GM23338 (cell line): ENCODE measurements around the gene LSM12. TPM values are rescaled to one million over a fixed set of nuclear protein-coding genes. Genes with fewer than 3 reads are reported as not detected.

Experiments
- ATAC-seq: fragments of 200-7000 bp; cut with Tn5 transposase; 3 replicates; pipeline ENCODE4 v1.9.1; 2020
- DNase-seq: peaks from one replicate; pipeline ENCODE4 v3.0.0-alpha.2; 2015; ENCODE audit warnings: low spot score
- H2AFZ ChIP-seq: fragments of 200-600 bp; sonication (generic); 2 replicates; pipeline ENCODE4 v1.8.0; 2016; ENCODE audit warnings: antibody characterized with exemption, mild to moderate bottlenecking, moderate library complexity
- H3F3A ChIP-seq: fragments of 200-600 bp; sonication (generic); replicated peaks from 2 replicates; pipeline ENCODE4 v1.8.0; 2017; ENCODE audit warnings: antibody characterized with exemption, mixed run types, low read depth
- H3K27ac ChIP-seq: fragments of 200-600 bp; sonication (generic); 2 replicates; pipeline ENCODE4 v1.6.1; 2016; ENCODE audit warnings: low read depth
- H3K27me3 ChIP-seq: fragments of 200-600 bp; sonication (generic); 2 replicates; pipeline ENCODE4 v1.8.0; 2016; ENCODE audit warnings: mild to moderate bottlenecking, mixed run types, moderate library complexity; ENCODE audit not compliant: insufficient read depth
- H3K36me3 ChIP-seq: fragments of 200-600 bp; sonication (generic); 2 replicates; pipeline ENCODE4 v1.8.0; 2016; ENCODE audit warnings: mild to moderate bottlenecking; ENCODE audit not compliant: insufficient read depth
- H3K4me1 ChIP-seq: fragments of 200-600 bp; sonication (generic); 2 replicates; pipeline ENCODE4 v1.8.0; 2016; ENCODE audit warnings: mild to moderate bottlenecking, moderate library complexity; ENCODE audit not compliant: insufficient read depth
- H3K4me2 ChIP-seq: fragments of 200-600 bp; sonication (generic); 2 replicates; pipeline ENCODE4 v1.7.1; 2017; ENCODE audit warnings: mixed run types
- H3K4me3 ChIP-seq: fragments of 200-600 bp; sonication (generic); 2 replicates; pipeline ENCODE4 v1.6.1; 2016; ENCODE audit warnings: mixed run types
- H3K79me2 ChIP-seq: fragments of 200-600 bp; sonication (generic); replicated peaks from 2 replicates; pipeline ENCODE4 v1.8.0; 2017; ENCODE audit warnings: mild to moderate bottlenecking; ENCODE audit not compliant: insufficient read depth
- H3K9me2 ChIP-seq: fragments of 200-600 bp; sonication (generic); 2 replicates; pipeline ENCODE4 v1.8.0; 2017; ENCODE audit not compliant: insufficient read depth
- H4K20me1 ChIP-seq: fragments of 200-600 bp; sonication (generic); replicated peaks from 2 replicates; pipeline ENCODE4 v1.8.0; 2017; ENCODE audit warnings: mild to moderate bottlenecking; ENCODE audit not compliant: insufficient read depth
- H3K27ac Mint-ChIP-seq: 2 replicates; pipeline ENCODE4 v1.8.0; 2020; ENCODE audit warnings: inconsistent platforms, mild to moderate bottlenecking, moderate library complexity, mixed read lengths
- H3K27me3 Mint-ChIP-seq: 3 replicates; pipeline ENCODE4 v1.8.0; 2022; ENCODE audit warnings: low read depth, mild to moderate bottlenecking, moderate library complexity, mixed read lengths, inconsistent platforms; ENCODE audit not compliant: insufficient read depth, poor library complexity
- H3K36me3 Mint-ChIP-seq: 3 replicates; pipeline ENCODE4 v1.8.0; 2021; ENCODE audit warnings: low read depth, mild to moderate bottlenecking, inconsistent platforms, moderate library complexity, mixed read lengths
- H3K4me1 Mint-ChIP-seq: 3 replicates; pipeline ENCODE4 v1.8.0; 2020; ENCODE audit warnings: mild to moderate bottlenecking, inconsistent platforms, mixed read lengths
- H3K4me3 Mint-ChIP-seq: 3 replicates; pipeline ENCODE4 v1.8.0; 2021; ENCODE audit warnings: moderate library complexity, mild to moderate bottlenecking, inconsistent platforms, mixed read lengths
- H3K9me3 Mint-ChIP-seq: 3 replicates; pipeline ENCODE4 v1.8.0; 2020; ENCODE audit warnings: moderate library complexity, mild to moderate bottlenecking, inconsistent platforms, mixed read lengths
- POLR2AphosphoS5 ChIP-seq: IDR thresholded peaks from 2 replicates; pipeline ENCODE4 v1.6.1; 2016; ENCODE audit warnings: antibody characterized with exemption, low read depth
- STAT1 ChIP-seq: IDR thresholded peaks from one replicate; pipeline ENCODE4 v1.6.1; 2016; ENCODE audit warnings: antibody characterized with exemption; ENCODE audit not compliant: unreplicated experiment
- polyA plus RNA-seq: library from polyadenylated mRNA; unstranded; fragments of >200 nt; fragmentation: Nextera tagmentation; extraction: Ambion mirVana; gene quantifications from 2 replicates; pipeline ENCODE4 v1.2.1, GENCODE V29; 2016
- total RNA-seq: library from RNA; depleted of rRNA; stranded (reverse); fragments of >200 nt; shearing (Covaris generic); gene quantifications from 2 replicates; pipeline ENCODE4 v1.2.3, GENCODE V29; 2014
- TF ChIP-seq, protein P1 (sequence below): IDR thresholded peaks from one replicate; pipeline ENCODE4 v1.6.1; 2018; ENCODE audit warnings: antibody characterized with exemption; ENCODE audit not compliant: unreplicated experiment
- TF ChIP-seq, protein P2 (sequence below), 2 experiments: fragments of 200-600 bp in 1 of 2; sonication (generic) in 1 of 2; conservative IDR thresholded peaks; 2 replicates each; pipeline versions ENCODE4 v1.5.1 to v1.6.1; 2016 to 2017; ENCODE audit warnings: antibody characterized with exemption in 2 of 2, low read depth in 2 of 2, mild to moderate bottlenecking in 2 of 2, moderate library complexity in 1 of 2

LSM12 gene
- total and polyA plus RNA-seq, 2 experiments from 2014 or later, result 72.7 to 241 TPM

DNA sequence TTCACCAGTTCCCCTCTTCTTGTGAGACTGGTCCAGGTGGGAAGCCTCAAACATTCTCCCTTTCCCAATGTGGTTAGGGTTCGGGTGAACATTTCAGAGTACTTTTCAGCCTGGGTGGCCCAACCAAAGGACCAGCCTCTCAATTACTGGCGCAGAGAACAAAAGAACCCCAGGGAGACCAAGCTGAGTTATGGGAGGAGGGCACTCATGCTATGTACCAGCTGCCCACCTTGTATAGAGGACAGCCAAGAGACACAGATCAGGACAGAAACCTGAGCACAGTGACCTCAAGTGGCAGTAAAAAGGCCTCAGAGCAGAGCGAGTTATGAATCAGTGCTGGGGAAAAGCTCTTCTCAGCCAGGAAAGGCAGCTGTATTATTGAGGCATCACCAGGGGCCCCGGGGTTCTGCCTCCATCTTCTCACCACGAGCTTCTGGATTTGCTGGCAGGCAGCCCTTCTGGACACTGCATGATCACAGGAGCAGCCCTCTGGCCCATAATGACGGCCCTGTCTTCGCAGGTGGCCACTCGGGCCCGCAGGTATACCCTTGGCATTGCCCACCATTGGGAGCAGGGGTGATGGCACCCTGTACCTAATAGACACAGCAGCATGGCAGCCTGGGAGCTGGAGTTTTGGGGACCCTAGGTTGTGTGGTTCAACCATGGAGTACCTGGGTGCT, 7.9 kb upstream of the LSM12 start:
- H3K36me3 Mint-ChIP-seq, result peaks cover 59% of the 10 kb centered on the region
- no peak overlapping the region for H3K27ac Mint-ChIP-seq
- H2AFZ ChIP-seq, result no peak overlapping the region

DNA sequence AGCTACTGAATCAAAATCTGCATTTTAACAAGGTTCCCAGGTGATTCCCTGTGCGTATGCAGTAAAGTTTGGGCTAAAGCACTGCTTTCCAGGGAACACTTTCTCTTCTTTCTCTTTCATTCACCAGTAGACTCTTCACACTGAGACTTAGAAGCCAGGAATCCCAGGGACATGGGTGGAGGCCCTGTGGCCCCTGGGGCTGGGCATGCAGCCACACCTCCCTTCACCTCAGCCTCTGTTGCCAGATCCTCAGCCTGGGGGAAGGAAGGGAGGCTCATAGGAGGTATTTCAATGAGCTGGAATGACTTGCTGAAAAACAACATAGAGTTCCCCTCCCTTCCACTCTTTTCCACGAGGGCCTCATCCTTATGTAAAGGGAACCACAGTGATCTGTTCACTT, 5.3 kb upstream of the LSM12 start:
- no peaks in the 10 kb centered on the region for H3K27me3 Mint-ChIP-seq
- peak overlapping the region; percentile 76 for H3K27ac Mint-ChIP-seq
- Histone ChIP-seq H3K36me3 (peaks cover 9% of the 10 kb centered on the region; the same call in 1 of the 2 replicates), H3K27me3 (no peaks in the 10 kb centered on the region), H4K20me1 (no peaks in the 10 kb centered on the region; the same call in 1 of the 2 replicates), H3K4me3 (peak overlapping the region; percentile 99), H3K4me1 (peaks cover 24% of the 10 kb centered on the region; the same call in 1 of the 2 replicates), H3F3A (peaks cover 12% of the 10 kb centered on the region), H2AFZ (no peak overlapping the region), H3K9me2 (no peaks in the 10 kb centered on the region; the same call in 1 of the 2 replicates), H3K79me2 (peaks cover 24% of the 10 kb centered on the region), H3K27ac (peak overlapping the region; percentile 98; the same call in 1 of the 2 replicates), H3K4me2 (peak overlapping the region; percentile 94)
- TF ChIP-seq, protein P1, sequence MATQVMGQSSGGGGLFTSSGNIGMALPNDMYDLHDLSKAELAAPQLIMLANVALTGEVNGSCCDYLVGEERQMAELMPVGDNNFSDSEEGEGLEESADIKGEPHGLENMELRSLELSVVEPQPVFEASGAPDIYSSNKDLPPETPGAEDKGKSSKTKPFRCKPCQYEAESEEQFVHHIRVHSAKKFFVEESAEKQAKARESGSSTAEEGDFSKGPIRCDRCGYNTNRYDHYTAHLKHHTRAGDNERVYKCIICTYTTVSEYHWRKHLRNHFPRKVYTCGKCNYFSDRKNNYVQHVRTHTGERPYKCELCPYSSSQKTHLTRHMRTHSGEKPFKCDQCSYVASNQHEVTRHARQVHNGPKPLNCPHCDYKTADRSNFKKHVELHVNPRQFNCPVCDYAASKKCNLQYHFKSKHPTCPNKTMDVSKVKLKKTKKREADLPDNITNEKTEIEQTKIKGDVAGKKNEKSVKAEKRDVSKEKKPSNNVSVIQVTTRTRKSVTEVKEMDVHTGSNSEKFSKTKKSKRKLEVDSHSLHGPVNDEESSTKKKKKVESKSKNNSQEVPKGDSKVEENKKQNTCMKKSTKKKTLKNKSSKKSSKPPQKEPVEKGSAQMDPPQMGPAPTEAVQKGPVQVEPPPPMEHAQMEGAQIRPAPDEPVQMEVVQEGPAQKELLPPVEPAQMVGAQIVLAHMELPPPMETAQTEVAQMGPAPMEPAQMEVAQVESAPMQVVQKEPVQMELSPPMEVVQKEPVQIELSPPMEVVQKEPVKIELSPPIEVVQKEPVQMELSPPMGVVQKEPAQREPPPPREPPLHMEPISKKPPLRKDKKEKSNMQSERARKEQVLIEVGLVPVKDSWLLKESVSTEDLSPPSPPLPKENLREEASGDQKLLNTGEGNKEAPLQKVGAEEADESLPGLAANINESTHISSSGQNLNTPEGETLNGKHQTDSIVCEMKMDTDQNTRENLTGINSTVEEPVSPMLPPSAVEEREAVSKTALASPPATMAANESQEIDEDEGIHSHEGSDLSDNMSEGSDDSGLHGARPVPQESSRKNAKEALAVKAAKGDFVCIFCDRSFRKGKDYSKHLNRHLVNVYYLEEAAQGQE, result no peak
- H3K4me3 Mint-ChIP-seq, result peak overlapping the region; percentile 95
- peaks cover 39% of the 10 kb centered on the region for H3K36me3 Mint-ChIP-seq
- peak; percentile 2; the same call in 2 of the 3 replicates for ATAC-seq
- DNase-seq, result no peak
- H3K4me1 Mint-ChIP-seq, result peaks cover 24% of the 10 kb centered on the region
- H3K9me3 Mint-ChIP-seq, result no peaks in the 10 kb centered on the region; the same call in 2 of the 3 replicates

More for the DNA sequence above, 7.9 kb upstream of the LSM12 start:
- Mint-ChIP-seq H3K9me3 (no peaks in the 10 kb centered on the region; the same call in 2 of the 3 replicates), H3K4me1 (peaks cover 23% of the 10 kb centered on the region), H3K4me3 (no peak overlapping the region; the same call in 2 of the 3 replicates), H3K27me3 (peaks cover 4% of the 10 kb centered on the region)
- DNase-seq, result no peak
- H3K27ac ChIP-seq, result no peak overlapping the region
- peaks cover 9% of the 10 kb centered on the region; the same call in 1 of the 2 replicates for H3K36me3 ChIP-seq
- no peak overlapping the region for H3K4me3 ChIP-seq
- no peak overlapping the region for H3K4me2 ChIP-seq
- H3K27me3 ChIP-seq, result no peaks in the 10 kb centered on the region
- peaks cover 12% of the 10 kb centered on the region; the same call in 1 of the 2 replicates for H3K4me1 ChIP-seq
- peaks cover 24% of the 10 kb centered on the region for H3K79me2 ChIP-seq
- H4K20me1 ChIP-seq, result no peaks in the 10 kb centered on the region; the same call in 1 of the 2 replicates
- no peaks in the 10 kb centered on the region for H3K9me2 ChIP-seq
- TF ChIP-seq STAT1, result no peak
- TF ChIP-seq, protein P2, sequence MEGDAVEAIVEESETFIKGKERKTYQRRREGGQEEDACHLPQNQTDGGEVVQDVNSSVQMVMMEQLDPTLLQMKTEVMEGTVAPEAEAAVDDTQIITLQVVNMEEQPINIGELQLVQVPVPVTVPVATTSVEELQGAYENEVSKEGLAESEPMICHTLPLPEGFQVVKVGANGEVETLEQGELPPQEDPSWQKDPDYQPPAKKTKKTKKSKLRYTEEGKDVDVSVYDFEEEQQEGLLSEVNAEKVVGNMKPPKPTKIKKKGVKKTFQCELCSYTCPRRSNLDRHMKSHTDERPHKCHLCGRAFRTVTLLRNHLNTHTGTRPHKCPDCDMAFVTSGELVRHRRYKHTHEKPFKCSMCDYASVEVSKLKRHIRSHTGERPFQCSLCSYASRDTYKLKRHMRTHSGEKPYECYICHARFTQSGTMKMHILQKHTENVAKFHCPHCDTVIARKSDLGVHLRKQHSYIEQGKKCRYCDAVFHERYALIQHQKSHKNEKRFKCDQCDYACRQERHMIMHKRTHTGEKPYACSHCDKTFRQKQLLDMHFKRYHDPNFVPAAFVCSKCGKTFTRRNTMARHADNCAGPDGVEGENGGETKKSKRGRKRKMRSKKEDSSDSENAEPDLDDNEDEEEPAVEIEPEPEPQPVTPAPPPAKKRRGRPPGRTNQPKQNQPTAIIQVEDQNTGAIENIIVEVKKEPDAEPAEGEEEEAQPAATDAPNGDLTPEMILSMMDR (conservative IDR thresholded peaks at IDR 0.05; ENCODE audit: low read depth in 2 of 2), result peak in 1 of 2 experiments; percentile 31; a peak in 2 of 4 replicates
- TF ChIP-seq POLR2AphosphoS5, result no peak
- H3F3A ChIP-seq, result peaks cover 3% of the 10 kb centered on the region; the same call in 1 of the 2 replicates
- ATAC-seq, result no peak
